ENCODE results near the gene AGAP1. TPM values are rescaled to one million over a fixed set of nuclear protein-coding genes. Genes with fewer than 3 reads are reported as not detected.

Gene AGAP1
- total RNA-seq, 1 donor from 2014 or later, result 46.3 TPM

- H3K9me3 Mint-ChIP-seq, result peaks cover 9% of the 10 kb centered on the region
- H3K4me1 Mint-ChIP-seq (ENCODE audit: unreplicated experiment), result peaks cover 9% of the 10 kb centered on the region
- H3K4me3 Mint-ChIP-seq, result no peak overlapping the region
- no peak overlapping the region for H3K27ac Mint-ChIP-seq
- peaks cover 7% of the 10 kb centered on the region for H3K27me3 Mint-ChIP-seq
- TF ChIP-seq, protein P1, sequence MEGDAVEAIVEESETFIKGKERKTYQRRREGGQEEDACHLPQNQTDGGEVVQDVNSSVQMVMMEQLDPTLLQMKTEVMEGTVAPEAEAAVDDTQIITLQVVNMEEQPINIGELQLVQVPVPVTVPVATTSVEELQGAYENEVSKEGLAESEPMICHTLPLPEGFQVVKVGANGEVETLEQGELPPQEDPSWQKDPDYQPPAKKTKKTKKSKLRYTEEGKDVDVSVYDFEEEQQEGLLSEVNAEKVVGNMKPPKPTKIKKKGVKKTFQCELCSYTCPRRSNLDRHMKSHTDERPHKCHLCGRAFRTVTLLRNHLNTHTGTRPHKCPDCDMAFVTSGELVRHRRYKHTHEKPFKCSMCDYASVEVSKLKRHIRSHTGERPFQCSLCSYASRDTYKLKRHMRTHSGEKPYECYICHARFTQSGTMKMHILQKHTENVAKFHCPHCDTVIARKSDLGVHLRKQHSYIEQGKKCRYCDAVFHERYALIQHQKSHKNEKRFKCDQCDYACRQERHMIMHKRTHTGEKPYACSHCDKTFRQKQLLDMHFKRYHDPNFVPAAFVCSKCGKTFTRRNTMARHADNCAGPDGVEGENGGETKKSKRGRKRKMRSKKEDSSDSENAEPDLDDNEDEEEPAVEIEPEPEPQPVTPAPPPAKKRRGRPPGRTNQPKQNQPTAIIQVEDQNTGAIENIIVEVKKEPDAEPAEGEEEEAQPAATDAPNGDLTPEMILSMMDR (conservative IDR thresholded peaks at IDR 0.05), result no peak
- H3K36me3 Mint-ChIP-seq, result no peaks in the 10 kb centered on the region
- no peak for DNase-seq (ENCODE audit: extremely low spot score, unreplicated experiment)
These were observed 21.4 kb upstream of the AGAP1 start for GRCh38 chr2:235472443-235472842.

- TF ChIP-seq, protein P1 (conservative IDR thresholded peaks at IDR 0.05), result no peak
- H3K27me3 Mint-ChIP-seq, result no peaks in the 10 kb centered on the region
- H3K4me1 Mint-ChIP-seq (ENCODE audit: unreplicated experiment), result no peaks in the 10 kb centered on the region
- no peak overlapping the region for H3K27ac Mint-ChIP-seq
- H3K36me3 Mint-ChIP-seq, result no peaks in the 10 kb centered on the region
- no peak overlapping the region for H3K4me3 Mint-ChIP-seq
- DNase-seq (ENCODE audit: extremely low spot score, unreplicated experiment), result no peak
- peaks cover 14% of the 10 kb centered on the region for H3K9me3 Mint-ChIP-seq
These were observed 15.2 kb upstream of the AGAP1 start for GRCh38 chr2:235478609-235479008.

- H3K9me3 Mint-ChIP-seq, result peaks cover 14% of the 10 kb centered on the region
These were observed 14.2 kb upstream of the AGAP1 start for GRCh38 chr2:235479604-235480003.

GRCh38 chr2:235480614-235481013, 13.2 kb upstream of the AGAP1 start:
- TF ChIP-seq, protein P1 (conservative IDR thresholded peaks at IDR 0.05), result no peak
- Mint-ChIP-seq H3K4me1 (ENCODE audit: unreplicated experiment) (no peaks in the 10 kb centered on the region), H3K36me3 (no peaks in the 10 kb centered on the region), H3K27ac (no peak overlapping the region), H3K4me3 (no peak overlapping the region), H3K9me3 (peaks cover 7% of the 10 kb centered on the region), H3K27me3 (no peaks in the 10 kb centered on the region)
- no peak for DNase-seq (ENCODE audit: extremely low spot score, unreplicated experiment)

More at GRCh38 chr2:235479604-235480003, 14.2 kb upstream of the AGAP1 start:
- H3K36me3 Mint-ChIP-seq, result no peaks in the 10 kb centered on the region
- no peak for DNase-seq (ENCODE audit: extremely low spot score, unreplicated experiment)
- no peaks in the 10 kb centered on the region for H3K4me1 Mint-ChIP-seq (ENCODE audit: unreplicated experiment)
- H3K27me3 Mint-ChIP-seq, result no peaks in the 10 kb centered on the region
- TF ChIP-seq, protein P1 (conservative IDR thresholded peaks at IDR 0.05), result no peak
- H3K27ac Mint-ChIP-seq, result no peak overlapping the region
- no peak overlapping the region for H3K4me3 Mint-ChIP-seq

DNA sequence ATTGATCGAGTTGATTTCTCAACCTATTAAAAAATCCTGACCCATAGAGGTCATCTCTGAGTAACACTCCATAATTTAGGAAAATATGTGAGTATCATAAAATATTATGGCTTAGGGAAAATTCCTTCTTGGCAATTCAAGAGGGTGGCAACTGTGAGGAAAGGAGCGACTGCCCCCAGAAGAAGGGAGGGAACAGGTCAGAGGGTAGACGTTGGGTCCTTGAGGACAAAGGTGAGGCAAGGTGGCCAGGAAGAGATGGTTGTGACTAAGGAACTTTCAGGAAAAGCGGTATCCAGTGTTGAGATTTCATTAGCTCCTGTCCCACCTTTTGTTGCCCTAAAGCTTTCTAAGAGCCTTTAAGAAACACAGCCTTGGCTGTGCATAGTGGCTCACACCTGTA, 10.5 kb upstream of the AGAP1 start:
- peaks cover 4% of the 10 kb centered on the region for H3K9me3 Mint-ChIP-seq
- TF ChIP-seq, protein P1 (conservative IDR thresholded peaks at IDR 0.05), result no peak
- H3K4me1 Mint-ChIP-seq (ENCODE audit: unreplicated experiment), result no peaks in the 10 kb centered on the region
- H3K27me3 Mint-ChIP-seq, result peaks cover 4% of the 10 kb centered on the region
- H3K27ac Mint-ChIP-seq, result no peak overlapping the region
- H3K36me3 Mint-ChIP-seq, result no peaks in the 10 kb centered on the region
- DNase-seq (ENCODE audit: extremely low spot score, unreplicated experiment), result no peak
- H3K4me3 Mint-ChIP-seq, result no peak overlapping the region

DNA sequence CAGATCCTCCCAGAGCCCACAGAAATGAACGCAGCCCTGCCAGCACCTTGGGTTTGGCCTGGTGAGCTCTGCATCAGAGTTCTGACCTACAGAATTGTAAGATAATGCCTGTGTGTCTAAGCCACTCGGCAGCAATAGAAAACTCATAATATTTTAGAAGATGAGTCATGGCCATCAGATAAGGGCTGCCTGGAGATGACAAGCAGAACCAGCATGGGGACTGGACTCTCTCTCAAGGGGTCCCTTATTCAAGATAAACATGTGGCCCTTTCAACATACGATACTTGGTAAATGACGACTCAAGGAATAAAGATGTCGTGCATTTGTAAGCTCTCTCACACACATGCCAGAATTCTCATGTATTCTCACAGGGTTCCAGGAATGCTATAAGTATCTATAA, 8.5 kb upstream of the AGAP1 start:
- Mint-ChIP-seq H3K27ac (no peak overlapping the region), H3K27me3 (peaks cover 8% of the 10 kb centered on the region), H3K4me1 (ENCODE audit: unreplicated experiment) (no peaks in the 10 kb centered on the region), H3K4me3 (no peak overlapping the region), H3K36me3 (peaks cover 4% of the 10 kb centered on the region), H3K9me3 (peaks cover 8% of the 10 kb centered on the region)
- TF ChIP-seq, protein P1 (conservative IDR thresholded peaks at IDR 0.05), result no peak
- DNase-seq (ENCODE audit: extremely low spot score, unreplicated experiment), result no peak

Measured in type B pancreatic cell (in vitro differentiated cells).